ENCODE data around the gene PSMD9.
"Not testable (repeated sequence)": the region's sequence is repeated elsewhere in the genome, so short reads cannot be mapped to it uniquely, and the experiment has no call there.

PSMD9 gene

DNA sequence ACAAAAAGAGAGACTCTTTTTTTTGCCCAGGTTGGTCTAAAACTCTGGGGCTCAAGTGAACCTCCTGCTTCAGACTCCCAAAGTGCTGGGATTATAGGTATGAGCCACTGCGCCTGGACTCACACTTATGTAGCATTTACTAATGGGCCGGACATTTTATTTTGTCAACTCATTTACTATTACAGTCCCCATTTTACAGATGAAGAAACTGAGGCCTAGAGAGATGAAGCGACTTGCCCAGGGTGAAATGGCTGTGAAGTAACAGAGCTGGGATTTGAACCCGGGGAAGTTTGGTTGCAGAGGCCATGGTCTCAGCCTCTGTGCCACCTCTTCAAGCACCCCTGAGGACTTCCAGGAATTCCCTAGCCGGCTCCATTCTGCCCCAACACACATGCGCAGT, 39.4 kb upstream of the PSMD9 start:
- H3K27me3 Mint-ChIP-seq (ENCODE audit: low read depth, poor library complexity), result no peaks in the 10 kb centered on the region
- no peak for DNase-seq
- peak overlapping the region; percentile 61 for H3K27ac Mint-ChIP-seq
- no peaks in the 10 kb centered on the region for H3K36me3 Mint-ChIP-seq (ENCODE audit: low read depth)
- TF ChIP-seq, protein P1, sequence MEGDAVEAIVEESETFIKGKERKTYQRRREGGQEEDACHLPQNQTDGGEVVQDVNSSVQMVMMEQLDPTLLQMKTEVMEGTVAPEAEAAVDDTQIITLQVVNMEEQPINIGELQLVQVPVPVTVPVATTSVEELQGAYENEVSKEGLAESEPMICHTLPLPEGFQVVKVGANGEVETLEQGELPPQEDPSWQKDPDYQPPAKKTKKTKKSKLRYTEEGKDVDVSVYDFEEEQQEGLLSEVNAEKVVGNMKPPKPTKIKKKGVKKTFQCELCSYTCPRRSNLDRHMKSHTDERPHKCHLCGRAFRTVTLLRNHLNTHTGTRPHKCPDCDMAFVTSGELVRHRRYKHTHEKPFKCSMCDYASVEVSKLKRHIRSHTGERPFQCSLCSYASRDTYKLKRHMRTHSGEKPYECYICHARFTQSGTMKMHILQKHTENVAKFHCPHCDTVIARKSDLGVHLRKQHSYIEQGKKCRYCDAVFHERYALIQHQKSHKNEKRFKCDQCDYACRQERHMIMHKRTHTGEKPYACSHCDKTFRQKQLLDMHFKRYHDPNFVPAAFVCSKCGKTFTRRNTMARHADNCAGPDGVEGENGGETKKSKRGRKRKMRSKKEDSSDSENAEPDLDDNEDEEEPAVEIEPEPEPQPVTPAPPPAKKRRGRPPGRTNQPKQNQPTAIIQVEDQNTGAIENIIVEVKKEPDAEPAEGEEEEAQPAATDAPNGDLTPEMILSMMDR (IDR thresholded peaks at IDR 0.05), result no peak
- no peaks in the 10 kb centered on the region for H3K9me3 Mint-ChIP-seq
- H3K4me3 Mint-ChIP-seq, result no peak overlapping the region
- no peaks in the 10 kb centered on the region for H3K4me1 Mint-ChIP-seq

DNA sequence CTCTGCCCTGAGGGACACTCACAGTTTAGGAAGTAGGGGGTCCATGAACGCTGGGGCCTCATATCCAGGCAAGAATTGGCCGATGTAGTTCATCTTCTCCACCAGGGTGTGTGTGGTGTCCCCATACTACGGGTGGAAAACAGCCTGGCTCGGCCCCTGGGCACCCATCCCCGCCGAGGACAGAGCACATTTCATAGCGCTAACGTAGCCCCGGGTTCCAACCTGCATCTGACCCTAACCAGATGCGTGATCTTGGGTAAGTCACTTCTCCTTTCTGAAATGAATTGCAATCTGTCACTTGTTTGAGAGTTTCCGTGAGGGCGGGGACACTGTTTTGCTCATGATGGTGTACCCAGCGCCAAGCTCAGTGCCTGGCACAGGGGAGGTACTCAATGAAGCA, 38.9 kb upstream of the PSMD9 start:
- H3K4me1 Mint-ChIP-seq, result no peaks in the 10 kb centered on the region
- H3K27me3 Mint-ChIP-seq (ENCODE audit: low read depth, poor library complexity), result no peaks in the 10 kb centered on the region
- TF ChIP-seq, protein P1 (IDR thresholded peaks at IDR 0.05), result no peak
- no peaks in the 10 kb centered on the region for H3K9me3 Mint-ChIP-seq
- H3K4me3 Mint-ChIP-seq, result no peak overlapping the region
- no peak overlapping the region for H3K27ac Mint-ChIP-seq
- no peaks in the 10 kb centered on the region for H3K36me3 Mint-ChIP-seq (ENCODE audit: low read depth)
- DNase-seq, result no peak

DNA sequence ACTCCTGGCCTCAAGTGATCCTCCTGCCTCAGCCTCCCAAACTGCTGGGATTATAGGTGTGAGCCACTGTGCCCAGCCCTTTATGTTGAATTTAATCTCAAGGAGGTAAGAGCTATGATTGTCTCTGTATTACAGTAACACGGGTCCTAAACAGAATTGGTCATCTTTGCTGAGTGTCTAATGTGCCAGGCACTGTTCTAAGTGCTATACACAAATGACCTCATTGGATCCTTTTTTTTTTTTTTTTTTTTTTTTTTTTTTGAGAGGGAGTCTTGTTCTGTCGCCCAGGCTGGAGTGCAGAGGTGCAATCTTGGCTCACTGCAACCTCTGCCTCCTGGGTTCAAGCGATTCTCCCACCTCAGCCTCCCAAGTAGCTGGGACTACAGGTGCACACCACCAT, 36.2 kb upstream of the PSMD9 start:
- not testable (repeated sequence) for H3K36me3 Mint-ChIP-seq (ENCODE audit: low read depth); DNase-seq; H3K4me3 Mint-ChIP-seq; H3K27me3 Mint-ChIP-seq (ENCODE audit: low read depth, poor library complexity); H3K27ac Mint-ChIP-seq; H3K9me3 Mint-ChIP-seq
- peaks cover 14% of the 10 kb centered on the region for H3K4me1 Mint-ChIP-seq

DNA sequence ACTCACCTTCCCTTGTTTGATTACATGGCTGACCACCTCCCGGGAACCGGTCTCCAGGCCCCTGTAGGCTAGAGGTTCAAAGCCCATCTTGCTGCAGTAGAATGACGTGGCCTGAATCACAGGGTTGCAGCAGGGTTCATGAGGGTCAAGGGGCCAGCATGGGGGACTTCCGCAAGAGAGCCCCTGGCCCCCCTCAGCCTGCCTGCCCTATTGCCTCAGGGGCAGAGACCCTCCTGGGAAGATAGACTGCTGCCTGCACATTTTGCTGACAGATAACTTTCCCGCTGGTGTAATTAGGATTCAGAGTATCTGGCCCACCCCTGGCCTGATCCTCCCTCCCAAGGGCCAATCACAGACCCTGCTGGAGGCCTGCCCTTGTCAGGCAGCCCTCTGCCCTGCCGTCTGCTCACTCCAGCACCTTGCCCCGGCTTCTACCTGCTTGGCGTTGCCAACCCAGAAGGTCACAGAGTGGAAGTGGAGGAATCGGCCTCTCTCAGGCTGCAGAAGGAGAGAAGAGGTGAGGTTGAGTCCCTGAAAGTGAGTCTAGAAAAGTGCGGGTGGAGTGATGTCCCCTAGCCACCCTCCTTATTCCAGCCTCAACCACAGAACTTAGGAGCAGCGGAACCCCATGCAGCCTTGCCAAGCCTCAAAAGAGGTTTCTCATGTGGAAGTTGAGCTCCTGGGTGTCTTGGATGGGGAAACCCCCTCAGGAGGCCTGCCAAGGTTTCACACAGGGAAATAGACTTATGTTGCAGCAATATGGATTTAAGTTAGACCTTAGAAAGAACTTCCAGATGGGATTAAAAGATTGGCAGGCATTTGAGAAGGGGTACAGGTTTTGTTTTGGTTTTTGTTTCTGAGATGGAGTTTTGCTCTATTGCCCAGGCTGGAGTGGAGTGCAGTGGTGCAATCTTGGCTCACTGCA, 31.0 kb upstream of the PSMD9 start:
- DNase-seq, result peak; percentile 39
- Mint-ChIP-seq H3K27ac (peak overlapping the region; percentile 99), H3K4me1 (peaks cover 56% of the 10 kb centered on the region), H3K36me3 (ENCODE audit: low read depth) (no peaks in the 10 kb centered on the region), H3K9me3 (no peaks in the 10 kb centered on the region), H3K27me3 (ENCODE audit: low read depth, poor library complexity) (peaks cover 10% of the 10 kb centered on the region), H3K4me3 (peak overlapping the region; percentile 64)
- TF ChIP-seq, protein P1 (IDR thresholded peaks at IDR 0.05), result no peak

DNA sequence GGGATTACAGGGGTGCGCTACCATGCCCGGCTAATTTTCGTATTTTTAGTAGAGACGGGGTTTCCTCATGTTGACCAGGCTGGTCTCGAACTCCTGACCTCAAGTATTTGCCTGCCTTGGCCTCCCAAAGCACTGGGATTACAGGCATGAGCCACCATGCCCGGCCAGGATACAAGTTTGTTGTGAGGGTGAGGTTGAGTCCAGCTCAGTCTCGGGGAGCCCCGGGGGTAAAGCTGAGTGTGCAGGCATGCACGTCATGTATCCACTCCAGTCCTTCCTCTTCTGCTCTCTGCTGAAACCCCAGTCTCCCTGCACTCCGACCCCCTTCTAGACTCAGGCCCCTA, 30.3 kb upstream of the PSMD9 start:
- Mint-ChIP-seq H3K4me3 (peak overlapping the region; percentile 73), H3K27ac (peak overlapping the region; percentile 99), H3K27me3 (ENCODE audit: low read depth, poor library complexity) (peaks cover 10% of the 10 kb centered on the region), H3K36me3 (ENCODE audit: low read depth) (no peaks in the 10 kb centered on the region), H3K4me1 (peaks cover 61% of the 10 kb centered on the region), H3K9me3 (no peaks in the 10 kb centered on the region)
- TF ChIP-seq, protein P1 (IDR thresholded peaks at IDR 0.05), result no peak
- no peak for DNase-seq

DNA sequence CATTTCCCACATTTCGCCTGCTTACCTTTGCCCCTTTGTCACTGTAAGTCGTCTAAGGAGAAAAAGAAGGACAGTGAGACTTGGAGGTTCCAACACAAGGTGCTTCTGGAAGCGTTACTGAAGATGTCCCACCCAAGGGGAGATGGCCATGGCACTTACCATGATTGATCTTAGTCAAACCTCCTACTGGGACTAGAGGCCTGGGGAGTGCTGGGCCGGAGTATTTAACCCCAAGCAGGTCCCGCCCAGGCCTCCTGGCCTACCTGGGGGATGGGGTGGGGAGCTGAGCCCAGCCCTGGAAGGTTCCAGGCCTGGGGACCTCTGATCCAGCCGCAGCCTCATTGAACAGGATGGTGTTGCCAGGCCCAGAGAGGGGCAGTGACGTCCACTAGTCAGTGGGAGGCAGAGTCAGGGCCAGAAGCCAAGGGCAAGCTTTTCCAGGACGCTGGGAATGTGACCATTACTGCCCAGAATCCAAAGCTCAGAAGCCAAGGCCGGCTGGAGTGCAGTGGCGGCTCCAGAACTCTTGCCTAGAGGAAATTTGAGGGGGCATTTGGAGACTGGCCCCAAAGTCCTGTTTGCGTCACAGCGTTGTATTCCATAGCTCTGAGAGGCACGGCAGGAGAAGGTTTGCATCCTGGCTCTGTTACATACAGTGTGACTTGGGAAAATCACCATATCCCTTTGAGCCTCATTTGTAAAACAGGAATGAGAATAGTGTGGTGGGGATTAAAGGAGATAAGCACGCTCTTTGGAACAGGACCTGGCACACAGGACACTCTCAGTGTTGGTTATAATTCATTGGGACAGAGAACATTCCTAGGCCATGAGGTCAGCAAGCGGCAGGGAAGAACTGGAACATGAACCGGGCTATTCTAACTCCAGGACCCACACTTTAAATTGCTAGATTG, 29.7 kb upstream of the PSMD9 start, which contains the start of gene HPD:
HPD (minus strand) TSS at position 198 of the 911 bp plus-strand sequence; CDS start at position 162, 36 bp downstream.
- H3K27ac Mint-ChIP-seq, result peak within 1 kb of the TSS; percentile 99
- TF ChIP-seq, protein P1 (IDR thresholded peaks at IDR 0.05), result no peak
- H3K4me1 Mint-ChIP-seq, result peaks cover 66% of the 10 kb centered on the region
- H3K27me3 Mint-ChIP-seq (ENCODE audit: low read depth, poor library complexity), result peaks cover 10% of the 10 kb centered on the region
- H3K4me3 Mint-ChIP-seq, result peak within 1 kb of the TSS; percentile 73
- no peaks in the 10 kb centered on the region for H3K36me3 Mint-ChIP-seq (ENCODE audit: low read depth)
- peak; percentile 52 for DNase-seq
- no peaks in the 10 kb centered on the region for H3K9me3 Mint-ChIP-seq
